HG02571 (cell line): Measurements from ENCODE around the gene SPDYA.
"Not testable (repeated sequence)": the region's sequence is repeated elsewhere in the genome, so short reads cannot be mapped to it uniquely, and the experiment has no call there.

Experiments
- ATAC-seq: cut with Tn5 transposase; IDR thresholded peaks from one replicate; pipeline ENCODE4 v1.9.1; 2021; ENCODE audit warnings: mild to moderate bottlenecking, moderate library complexity; ENCODE audit not compliant: unreplicated experiment

Gene SPDYA

DNA sequence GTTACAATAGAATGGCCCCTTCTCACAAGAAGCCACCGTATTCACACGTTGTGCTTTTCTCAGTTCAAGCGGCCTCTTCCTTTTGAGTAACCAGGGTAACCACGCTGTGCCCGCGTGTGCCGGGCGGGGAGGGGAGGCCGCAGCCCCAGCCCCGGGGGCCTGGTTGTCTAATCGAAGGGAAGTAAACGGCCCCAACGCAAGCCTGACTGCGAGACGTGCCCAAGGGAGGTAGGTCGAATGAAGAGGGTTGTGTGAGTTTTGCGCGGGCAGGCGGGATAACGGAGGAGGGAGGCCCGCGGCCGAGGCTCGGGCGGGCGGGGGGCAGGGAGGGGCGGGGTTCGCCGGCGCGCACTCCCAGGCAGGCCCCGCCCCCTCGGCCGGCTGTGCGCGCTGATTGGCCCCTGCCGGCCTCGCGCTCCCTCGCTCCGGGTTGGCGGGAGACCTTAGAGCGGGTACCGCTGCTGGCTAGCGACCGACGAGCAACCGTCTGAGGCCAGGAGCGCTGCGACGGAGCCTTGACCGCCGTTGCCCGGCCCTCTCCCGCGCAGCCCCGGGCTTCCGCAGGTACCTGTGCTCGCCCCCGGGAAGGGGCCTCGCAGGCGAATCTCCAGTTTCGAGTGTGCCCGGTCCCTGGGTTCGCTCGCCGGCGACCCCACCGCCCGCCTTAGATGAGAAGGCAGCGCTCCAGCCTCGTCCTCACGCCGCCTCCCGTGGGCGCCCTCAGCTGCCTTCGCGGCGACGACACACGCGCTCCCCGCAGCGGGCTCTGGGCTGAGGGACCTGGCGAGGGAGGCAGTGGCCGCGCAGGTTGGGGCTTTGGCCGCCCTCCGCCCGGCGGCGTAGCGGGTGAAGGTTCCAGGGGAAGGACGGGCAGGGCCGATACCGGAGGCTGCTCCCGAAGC, at the start of gene SPDYA:
Gene SPDYA, plus strand, starts transcription at position 451 of the 902 bp plus-strand sequence. CDS start 5,181 bp downstream, outside the sequence.
- ATAC-seq, result peak; percentile 69

DNA sequence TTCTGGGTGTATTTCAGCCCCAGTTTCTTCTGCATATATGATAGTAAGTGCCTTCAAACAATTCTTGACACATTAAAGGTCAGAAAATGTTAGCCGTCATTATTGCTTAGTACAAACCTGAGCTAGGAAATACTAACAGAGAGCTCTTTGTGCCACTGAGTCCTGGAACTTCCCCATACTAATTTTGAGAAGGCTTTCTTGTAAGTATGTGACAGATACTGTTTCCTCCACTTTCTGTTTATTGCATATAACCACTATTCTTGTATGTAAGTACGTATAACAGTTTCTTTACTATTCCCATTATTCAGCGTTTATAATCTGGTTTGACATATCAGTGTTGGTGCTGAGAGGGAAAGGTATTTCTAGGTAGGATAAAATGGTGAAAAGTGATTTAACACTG, 49.2 kb upstream of the SPDYA start:
- no peak for ATAC-seq

DNA sequence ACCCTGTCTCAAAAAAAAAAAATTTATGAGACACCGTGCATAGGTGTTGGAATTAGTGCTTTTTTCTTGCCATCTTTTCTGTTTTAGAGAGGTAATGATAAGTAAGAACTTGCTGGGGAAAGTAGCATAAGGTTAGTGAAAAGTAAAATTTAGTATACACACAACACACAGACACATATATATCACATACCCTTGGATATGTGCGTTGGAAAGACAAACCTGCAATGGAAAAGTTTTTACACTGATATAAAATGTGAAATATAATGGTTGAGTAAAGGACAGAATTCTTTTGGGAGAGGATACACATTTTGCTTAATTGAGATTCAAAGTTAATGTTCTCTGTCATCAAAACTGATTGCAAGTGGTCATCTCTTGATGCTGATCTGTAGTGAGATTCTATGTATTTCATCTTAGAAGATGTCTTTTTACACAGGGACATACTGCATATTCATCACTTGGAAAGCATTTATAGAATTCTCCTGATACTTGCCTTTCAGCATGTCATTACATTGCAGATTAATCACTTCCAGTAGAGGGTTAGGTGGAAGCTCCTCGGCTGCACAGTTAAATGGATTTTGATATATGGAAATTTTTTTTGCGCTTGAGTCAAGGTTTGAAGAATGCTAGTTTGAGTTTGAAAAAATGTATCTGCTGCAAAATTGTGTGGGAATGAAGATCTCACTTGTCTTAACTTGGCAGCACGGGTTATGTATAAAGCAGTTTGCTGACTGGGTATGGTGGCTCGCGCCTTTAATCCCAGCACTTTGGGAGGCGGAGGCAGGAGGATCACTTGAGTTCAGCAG, 45.5 kb upstream of the SPDYA start:
- no peak for ATAC-seq

DNA sequence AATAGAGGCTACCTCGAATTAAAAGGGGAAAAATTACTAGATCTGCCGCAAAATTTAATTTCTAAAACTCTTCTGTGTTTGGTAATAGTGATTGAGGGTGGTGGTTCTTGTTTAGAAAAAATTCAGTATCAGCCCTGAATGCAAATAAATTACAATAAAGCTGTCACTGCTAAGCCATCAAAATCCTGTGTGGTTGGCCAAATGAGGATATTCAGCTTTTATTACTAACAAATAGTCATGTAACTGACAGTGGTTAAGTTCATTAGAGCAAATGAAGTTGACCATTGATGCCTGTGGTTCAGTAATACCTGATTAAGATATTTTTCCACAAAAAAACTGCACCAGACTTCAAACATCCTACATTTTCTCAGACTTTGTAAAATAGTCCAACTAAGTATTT, 44.6 kb upstream of the SPDYA start:
- ATAC-seq, result no peak

DNA sequence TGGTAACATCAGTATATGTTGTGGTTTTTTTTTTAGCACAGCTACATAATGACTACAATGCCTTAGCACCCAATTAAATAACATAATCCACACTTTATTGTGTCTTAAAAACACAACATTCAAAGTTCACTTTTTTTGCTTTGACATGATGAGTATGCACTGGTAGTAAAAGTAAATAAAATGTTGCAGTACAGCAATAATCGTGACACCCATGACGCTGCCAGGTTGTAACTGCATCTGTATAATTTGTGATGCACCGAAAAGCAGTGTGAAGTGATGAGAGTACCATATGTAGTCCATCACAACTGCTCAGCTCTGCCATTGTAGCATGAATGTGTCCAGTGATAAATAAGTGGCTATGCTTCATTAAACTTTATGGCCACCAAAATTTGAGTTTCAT, 43.3 kb upstream of the SPDYA start:
- ATAC-seq, result no peak

DNA sequence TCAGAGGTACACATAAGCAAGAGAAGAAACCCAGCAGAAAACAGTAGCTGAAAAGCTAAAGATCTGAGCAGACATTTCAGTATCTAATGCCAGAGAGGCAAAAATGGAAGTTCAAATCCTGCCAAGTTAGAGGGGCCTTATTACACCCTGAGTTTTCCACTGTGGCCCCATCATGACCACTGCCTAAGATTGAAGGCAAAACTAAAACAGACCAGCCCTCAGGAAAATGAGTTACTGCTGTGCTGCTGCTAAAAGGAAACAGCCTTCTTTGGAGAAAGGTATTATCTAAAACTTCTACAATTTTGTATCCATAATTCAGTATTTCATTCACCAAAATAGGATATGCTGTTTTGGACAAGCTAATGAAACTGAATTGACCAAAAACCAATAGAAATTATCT, 42.2 kb upstream of the SPDYA start:
- ATAC-seq, result no peak

DNA sequence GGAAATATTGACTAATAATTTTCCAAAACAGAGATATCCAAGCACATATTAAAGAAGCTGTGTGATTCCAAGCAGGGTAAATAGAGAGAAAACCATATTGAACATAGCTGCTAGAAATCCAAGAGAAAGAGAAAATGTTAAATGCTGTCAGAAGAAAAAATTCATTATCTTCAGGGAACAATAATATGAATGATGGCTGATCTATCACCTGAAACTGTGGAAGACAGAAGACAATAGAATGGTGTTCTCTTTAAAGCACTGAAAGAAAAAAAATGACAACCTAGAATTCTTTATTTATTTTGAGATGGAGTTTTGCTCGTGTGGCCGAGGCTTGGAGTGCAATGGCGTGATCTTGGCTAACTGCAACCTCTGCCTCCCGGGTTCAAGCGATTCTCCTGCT, 41.7 kb upstream of the SPDYA start:
- ATAC-seq, result no peak

DNA sequence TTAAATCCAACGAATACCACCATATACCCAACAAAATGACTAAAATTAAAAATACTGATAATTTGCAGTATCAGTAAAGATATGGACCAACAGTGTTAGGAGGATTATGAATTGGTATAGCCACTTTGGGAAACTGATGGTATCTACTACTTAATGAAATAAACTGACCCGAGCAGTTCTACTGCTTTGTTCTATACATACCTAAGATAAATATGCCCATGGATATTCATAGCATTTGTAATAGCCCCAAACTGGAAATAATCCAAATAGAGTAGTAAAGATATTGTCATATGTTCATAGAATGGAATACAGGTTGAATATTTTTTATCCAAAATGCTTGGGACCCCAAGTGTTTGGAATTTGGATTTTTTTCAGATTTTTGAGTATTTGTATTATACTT, 38.3 kb upstream of the SPDYA start:
- ATAC-seq, result no peak

DNA sequence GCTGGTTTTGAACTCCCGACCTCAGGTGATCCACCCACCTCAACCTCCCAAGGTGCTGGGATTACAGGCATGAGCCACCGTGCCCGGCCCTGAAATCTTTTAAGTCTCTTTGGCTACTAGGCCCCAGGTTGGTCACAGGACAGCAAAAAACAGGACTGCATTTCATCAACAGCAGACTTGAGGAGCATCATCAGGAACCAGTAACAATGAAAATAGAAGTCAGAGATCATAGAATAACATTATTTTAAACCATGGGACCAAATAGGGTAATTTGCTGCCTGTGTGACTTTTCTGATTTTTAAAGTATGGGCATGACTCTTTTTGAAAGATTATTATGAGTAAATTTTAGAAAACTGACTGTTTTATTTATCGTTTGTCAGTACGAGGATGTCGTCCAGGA, 34.2 kb upstream of the SPDYA start:
- no peak for ATAC-seq

DNA sequence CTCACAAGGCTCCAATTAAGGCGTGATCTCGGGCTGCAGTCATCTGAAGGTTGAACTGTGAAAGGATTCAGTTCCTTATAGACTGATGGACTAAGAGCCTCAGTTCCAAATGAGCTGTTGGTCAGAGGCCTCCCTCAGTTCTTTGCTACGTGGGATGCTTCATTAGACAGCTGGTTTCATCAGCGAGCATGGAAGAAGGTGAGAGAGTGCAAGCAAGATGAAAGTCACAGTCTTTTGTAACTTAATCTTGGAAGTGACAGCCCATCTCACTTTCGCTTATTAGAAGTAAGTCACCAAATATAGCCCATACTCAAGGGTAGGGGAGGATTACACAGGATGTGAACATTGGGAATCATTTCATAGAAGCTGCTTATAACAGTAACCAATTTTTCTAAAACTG, 32.2 kb upstream of the SPDYA start:
- ATAC-seq, result no peak

DNA sequence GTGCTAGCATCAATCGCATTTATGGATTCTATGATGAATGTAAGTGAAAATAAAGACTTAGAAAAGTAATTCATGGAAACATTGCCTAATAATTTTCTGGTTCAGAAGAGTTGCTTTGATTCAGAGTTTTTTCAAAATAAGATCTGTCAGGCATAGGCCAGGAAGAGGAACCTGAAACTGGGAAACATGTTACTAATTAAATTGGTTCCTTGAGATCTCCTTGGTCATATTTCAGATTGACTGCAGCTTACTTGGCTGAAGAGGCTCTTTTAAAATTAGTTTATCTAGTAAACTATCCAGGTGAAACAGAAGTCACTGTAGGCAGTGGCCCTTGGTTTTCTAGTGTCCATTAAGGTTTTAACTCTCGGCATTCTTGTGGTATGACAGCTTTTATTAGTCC, 31.6 kb upstream of the SPDYA start:
- no peak for ATAC-seq

DNA sequence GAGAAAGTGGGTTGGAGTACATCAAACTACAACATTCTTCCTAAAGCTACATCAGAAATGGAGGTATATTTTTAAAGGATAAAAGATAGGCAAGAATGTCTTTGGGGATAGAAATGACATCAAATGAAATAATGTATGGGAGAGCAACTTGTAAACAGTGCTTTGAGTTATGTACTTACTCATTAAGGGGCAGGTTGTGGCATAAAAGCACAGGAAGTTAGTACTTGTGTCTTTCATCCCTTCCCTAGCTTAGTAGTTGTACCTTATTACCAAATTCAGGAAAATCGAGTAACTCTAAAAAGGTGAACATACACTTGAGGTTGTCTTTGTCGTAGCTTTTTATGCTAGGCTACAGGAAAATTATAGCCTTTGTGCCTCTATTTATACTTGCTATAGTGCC, 30.1 kb upstream of the SPDYA start:
- ATAC-seq, result no peak

DNA sequence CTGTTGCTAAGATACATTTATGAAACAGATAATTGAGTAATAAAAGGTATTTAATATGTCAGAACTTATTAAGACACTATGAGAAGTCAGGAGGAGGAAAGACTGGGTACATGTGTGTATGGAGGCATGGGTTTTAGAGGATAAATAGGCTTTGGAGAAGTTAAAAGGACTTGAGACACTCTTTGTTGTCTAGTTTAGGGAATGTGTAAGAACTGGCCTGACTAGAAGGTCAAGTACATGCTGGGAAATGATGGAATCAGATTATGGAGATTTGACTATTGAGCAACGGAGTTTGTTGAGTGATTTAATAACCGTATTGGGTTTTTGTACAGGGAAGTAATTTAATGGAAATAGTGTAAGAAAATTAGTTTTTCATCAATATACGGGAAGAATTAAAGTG, 28.2 kb upstream of the SPDYA start:
- no peak for ATAC-seq

DNA sequence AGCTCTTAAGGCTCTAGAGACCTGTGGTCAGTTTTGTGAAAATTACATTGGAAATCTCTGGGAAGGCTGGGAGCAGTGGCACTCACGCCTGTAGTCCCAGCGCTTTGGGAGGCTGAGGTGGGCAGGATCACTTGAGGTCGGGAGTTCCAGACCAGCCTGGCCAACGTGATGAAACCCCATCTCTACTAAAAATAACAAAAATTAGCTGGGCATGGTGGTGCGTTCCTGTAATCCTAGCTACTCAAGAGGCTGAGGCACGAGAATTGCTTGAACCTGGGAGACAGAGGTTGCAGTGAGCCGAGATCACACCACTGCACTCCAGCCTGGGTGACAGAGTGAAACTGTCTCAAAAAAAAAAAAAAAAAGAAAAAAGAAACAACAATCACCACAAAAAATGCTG, 26.1 kb upstream of the SPDYA start:
- not testable (repeated sequence) for ATAC-seq

DNA sequence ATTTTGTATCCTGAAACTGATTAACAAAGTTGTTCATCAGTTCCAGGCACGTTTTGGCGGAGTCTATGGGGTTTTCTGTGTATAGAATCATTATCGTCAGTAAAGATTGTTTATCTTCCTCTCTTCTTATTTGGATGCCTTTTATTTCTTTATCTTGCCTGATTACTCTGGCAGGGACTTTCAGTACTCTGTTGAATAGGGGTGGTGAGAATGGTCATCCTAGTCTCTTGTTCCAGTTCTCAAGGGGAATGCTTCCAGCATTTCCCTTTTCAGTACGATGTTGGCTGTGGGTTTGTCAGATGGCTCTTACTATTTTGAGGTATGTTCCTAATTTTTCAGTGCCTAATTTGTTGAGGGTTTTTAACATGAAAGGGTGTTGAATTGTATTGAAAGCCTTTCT, 14.0 kb upstream of the SPDYA start:
- ATAC-seq, result no peak

DNA sequence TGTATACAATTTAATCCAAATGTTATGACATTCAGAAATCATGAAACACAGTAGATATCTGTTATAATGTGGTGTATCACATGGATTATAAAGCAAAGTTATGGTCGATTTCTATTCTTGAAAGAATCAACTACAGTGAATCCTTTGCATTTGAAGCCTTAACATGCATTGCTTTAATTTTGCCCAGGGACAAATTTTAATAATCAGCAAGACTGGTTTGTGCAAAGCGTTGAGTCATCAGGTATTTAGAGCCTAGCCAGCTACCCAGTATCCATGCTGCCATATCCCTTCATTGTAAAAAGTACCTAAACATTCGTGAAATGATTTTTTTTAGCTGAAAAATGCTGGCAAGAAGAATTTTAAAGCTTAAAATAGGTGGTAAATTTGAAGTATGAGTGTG, 8.9 kb upstream of the SPDYA start:
- ATAC-seq, result no peak

DNA sequence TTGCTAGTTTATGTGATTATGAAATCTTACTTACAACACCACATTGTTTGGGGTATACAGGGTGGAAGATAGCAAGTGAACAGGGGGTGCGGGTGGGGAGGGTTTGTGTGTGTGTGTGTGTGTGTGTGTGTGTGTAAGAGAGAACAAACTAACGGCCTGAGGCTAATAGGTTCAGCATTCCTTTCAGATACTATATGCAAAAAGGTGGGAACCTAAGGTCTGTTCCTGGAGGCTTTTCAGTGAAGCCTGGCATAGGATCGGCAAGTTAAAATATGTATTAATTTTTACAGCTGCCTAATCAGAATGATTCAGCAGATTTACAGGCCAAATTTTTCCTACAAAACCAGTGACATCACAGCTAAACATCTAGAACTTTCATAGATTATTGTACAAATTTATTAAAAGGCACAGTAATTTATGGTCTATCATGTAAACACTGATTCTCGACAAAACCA, 7.6 kb upstream of the SPDYA start:
- ATAC-seq, result no peak

DNA sequence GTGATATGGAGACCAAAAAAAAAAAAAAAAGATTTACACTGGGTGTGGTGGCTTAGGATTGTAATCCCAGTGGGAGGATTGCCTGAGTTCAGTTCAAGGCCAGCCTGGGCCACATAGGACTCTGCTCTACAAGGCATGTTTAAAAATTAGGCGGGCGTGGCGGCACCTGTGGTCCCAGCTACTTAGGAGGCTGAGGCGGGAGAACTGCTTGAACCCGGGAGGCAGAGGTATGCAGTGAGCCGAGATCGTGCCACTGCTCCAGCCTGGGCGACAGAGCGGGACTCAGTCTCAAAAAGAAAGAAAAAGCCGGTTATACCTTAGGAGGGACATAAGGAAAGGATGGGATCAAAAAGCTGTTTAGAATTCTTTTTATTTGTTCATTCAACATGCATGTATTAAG, 707 bp upstream of the SPDYA start:
- no peak for ATAC-seq

DNA sequence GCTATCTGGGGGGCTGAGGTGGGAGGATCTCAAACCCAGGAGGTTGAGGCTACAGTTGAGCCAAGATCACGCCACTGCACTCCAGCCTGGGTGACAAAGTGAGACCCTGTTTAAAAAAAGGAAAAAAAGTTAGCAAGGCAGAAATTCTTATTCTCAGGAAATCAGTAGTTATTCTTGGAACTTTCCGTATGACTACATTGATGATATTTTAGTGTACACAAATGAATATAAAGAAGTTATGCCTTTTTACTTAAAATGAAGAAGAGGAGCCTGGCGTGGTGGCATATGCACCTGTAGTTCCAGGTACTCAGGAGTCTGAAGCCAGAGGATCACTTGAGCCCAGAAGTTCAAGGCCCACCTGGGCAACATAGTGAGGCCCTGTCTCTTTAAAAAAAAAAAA, 7.4 kb downstream of the SPDYA start:
- ATAC-seq, result no peak

DNA sequence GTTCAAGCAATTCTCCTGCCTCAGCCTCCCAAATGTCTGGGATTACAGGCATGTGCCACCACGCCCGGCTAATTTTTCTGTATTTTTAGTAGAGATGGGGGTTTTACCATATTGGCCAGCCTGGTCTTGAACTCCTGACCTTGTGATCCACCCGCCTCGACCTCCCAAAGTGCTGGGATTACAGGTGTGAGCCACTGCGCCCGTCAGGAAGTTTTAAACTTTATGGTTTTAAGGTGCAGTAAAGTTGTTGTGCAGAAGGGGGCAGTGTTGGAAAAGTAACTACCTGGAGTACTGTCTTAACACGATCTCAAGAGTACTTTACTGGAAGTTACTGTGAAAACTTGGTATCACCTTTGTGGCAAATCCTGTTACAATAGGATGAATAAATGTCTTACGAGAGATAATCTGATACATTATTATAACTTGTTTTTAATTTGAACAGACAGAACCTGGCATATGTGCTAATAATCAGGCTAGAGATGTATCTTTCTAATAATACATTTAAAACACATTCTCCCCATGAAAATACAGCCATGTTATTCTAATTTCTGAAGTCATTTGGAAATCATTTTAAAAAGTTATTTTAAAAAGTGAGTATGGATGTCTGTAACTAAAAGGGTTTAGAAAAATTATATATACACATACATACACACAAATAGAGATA, 10.8 kb downstream of the SPDYA start:
- ATAC-seq, result no peak

DNA sequence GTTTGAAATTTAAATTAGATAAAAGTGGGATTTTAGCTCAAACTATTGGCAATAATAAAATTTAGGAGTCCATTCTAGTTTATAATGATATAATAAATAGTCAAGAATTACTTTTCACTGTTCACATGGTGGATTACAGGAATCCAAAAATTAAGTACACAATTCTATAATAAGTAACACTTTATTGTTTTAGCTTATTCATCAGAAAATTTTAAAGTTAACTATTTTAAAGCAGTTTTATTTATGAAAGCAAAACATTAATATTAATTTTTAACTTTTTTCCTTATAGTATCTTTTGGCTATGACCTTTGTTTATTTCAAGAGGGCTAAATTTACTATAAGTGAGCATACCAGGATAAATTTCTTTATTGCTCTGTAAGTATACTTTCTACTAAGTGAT, 11.4 kb downstream of the SPDYA start:
- no peak for ATAC-seq

DNA sequence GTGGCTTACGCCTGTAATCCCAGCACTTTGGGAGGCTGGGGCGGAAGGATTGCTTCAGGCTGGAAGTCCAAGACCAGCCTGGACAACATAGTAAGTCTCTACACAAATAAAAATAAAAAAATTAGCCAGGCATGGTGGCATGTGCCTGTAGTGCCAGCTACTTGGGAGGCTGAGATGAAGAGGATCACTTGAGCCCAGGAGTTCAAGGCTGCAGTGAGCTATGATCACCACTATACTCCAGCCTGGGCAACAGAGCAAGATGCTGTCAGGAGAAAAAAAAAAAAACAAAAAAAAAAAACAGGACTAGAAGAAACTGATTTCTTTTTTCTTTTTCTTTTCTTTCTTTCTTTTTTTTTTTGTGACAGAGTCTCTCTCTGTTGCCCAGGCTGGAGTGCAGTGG, 13.6 kb downstream of the SPDYA start:
- ATAC-seq, result no peak
